Embryonic facial prominence (tissue), 1 donor: ENCODE results near the gene EP300.
"Not testable (repeated sequence)": the region's sequence is repeated elsewhere in the genome, so short reads cannot be mapped to it uniquely, and the experiment has no call there.

Experiments
- DNase-seq: peaks from one replicate; pipeline ENCODE4 v3.0.0-alpha.2; 2016; ENCODE audit errors: extremely low spot score

Gene EP300

DNA sequence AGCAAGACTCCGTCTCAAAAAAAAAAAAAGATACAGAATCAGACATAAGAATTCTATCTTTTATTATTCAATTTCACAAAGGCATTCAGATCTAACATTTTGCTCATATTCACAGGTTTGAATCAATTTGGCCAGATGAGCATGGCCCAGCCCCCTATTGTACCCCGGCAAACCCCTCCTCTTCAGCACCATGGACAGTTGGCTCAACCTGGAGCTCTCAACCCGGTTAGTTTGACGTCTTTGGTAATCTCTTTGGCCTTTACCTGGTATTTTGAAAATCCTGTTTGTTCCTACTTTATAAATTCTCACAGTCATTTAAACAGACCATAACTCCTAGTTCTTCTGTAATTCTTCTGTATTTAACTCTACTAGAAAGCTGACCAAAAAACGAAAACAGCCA is 55.3 kb downstream of the EP300 start:
- DNase-seq: no peak

DNA sequence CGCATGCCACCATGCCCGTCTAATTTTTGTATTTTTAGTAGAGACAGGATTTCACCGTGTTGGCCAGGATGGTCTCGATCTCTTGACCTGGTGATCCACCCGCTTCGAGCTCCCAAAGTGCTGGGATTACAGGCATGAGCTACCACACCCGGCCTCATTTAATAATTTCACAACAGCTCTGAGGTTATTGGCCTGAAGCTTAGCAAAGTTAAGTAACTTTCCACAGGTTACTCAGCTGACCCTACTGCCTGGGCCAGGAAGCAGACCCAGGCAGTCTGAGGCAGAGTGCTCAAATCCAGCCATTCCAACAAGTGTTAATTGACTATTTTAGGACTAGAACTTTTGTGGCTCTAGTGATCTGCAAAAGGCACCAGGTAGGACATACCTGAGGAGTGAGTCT is 60.5 kb downstream of the EP300 start:
- no peak for DNase-seq

DNA sequence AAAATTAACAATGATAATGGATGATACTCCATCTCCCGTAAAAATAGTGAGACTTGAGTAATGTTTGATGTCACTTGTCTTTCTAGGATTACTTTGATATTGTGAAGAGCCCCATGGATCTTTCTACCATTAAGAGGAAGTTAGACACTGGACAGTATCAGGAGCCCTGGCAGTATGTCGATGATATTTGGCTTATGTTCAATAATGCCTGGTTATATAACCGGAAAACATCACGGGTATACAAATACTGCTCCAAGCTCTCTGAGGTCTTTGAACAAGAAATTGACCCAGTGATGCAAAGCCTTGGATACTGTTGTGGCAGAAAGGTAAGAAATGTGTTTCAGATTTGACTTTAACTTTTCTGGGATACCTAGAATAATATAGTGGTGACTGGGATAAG is 64.7 kb downstream of the EP300 start:
- DNase-seq: no peak

DNA sequence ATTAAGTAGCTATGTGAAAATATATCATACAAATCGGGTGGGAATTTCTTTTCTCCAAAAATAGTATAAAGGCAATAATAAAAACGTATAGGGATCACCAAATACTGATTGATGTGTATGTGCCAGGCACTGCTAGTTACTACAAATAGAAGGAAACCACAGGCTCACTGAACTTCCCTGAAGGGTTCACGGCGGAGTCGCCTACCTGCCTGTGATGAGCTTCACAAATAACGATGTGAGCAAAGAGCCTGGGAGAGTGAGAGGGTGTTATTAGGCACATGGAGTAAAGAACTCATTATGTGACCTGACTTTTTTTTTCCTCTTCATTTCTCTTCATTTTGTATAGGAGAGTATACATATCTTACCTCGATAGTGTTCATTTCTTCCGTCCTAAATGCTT is 76.8 kb downstream of the EP300 start:
- DNase-seq: no peak

DNA sequence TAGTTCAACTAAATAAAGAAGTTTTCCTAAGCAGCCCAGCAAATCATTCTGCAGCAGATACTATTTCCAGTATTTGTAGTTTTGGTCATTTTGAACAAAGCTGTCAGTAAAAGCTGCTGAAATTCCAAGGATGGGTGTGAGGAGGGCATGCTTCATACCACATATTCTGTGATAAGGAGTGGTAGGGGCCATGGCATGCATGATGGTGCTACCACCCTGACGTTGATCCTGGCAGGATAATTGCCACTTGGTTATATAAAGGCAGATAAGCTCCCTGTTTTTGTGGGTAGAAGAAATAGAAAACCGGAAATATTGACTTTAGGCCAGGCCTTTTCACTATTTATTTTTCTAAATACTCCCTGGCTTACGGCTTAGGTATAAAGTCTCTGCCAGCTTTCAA is 79.6 kb downstream of the EP300 start:
- no peak for DNase-seq

DNA sequence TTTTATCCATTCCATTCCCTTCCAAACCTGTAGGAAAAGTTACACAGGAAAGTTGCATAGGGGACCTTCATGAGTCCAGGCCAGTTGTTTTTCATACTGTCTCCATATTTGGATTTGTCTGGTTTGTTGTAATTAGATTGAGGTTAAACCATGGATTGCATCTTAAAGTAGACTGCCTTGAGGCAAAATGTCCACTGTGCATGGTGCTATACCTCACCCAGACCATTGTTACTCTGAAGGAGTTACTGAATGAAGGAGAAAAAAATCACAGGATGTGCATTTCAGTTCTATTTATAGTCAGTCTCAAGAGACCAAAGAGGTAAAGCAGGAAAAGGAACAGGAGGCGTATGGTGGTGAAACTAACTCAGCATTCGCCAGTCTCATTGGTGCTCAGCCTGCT is 83.2 kb downstream of the EP300 start:
- no peak for DNase-seq

DNA sequence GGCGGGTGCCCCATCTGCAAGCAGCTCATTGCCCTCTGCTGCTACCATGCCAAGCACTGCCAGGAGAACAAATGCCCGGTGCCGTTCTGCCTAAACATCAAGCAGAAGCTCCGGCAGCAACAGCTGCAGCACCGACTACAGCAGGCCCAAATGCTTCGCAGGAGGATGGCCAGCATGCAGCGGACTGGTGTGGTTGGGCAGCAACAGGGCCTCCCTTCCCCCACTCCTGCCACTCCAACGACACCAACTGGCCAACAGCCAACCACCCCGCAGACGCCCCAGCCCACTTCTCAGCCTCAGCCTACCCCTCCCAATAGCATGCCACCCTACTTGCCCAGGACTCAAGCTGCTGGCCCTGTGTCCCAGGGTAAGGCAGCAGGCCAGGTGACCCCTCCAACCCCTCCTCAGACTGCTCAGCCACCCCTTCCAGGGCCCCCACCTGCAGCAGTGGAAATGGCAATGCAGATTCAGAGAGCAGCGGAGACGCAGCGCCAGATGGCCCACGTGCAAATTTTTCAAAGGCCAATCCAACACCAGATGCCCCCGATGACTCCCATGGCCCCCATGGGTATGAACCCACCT is 84.7 kb downstream of the EP300 start:
- DNase-seq: no peak

DNA sequence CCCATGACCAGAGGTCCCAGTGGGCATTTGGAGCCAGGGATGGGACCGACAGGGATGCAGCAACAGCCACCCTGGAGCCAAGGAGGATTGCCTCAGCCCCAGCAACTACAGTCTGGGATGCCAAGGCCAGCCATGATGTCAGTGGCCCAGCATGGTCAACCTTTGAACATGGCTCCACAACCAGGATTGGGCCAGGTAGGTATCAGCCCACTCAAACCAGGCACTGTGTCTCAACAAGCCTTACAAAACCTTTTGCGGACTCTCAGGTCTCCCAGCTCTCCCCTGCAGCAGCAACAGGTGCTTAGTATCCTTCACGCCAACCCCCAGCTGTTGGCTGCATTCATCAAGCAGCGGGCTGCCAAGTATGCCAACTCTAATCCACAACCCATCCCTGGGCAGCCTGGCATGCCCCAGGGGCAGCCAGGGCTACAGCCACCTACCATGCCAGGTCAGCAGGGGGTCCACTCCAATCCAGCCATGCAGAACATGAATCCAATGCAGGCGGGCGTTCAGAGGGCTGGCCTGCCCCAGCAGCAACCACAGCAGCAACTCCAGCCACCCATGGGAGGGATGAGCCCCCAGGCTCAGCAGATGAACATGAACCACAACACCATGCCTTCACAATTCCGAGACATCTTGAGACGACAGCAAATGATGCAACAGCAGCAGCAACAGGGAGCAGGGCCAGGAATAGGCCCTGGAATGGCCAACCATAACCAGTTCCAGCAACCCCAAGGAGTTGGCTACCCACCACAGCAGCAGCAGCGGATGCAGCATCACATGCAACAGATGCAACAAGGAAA is 85.4 kb downstream of the EP300 start:
- DNase-seq: no peak

DNA sequence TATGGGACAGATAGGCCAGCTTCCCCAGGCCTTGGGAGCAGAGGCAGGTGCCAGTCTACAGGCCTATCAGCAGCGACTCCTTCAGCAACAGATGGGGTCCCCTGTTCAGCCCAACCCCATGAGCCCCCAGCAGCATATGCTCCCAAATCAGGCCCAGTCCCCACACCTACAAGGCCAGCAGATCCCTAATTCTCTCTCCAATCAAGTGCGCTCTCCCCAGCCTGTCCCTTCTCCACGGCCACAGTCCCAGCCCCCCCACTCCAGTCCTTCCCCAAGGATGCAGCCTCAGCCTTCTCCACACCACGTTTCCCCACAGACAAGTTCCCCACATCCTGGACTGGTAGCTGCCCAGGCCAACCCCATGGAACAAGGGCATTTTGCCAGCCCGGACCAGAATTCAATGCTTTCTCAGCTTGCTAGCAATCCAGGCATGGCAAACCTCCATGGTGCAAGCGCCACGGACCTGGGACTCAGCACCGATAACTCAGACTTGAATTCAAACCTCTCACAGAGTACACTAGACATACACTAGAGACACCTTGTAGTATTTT is 86.1 kb downstream of the EP300 start:
- no peak for DNase-seq

DNA sequence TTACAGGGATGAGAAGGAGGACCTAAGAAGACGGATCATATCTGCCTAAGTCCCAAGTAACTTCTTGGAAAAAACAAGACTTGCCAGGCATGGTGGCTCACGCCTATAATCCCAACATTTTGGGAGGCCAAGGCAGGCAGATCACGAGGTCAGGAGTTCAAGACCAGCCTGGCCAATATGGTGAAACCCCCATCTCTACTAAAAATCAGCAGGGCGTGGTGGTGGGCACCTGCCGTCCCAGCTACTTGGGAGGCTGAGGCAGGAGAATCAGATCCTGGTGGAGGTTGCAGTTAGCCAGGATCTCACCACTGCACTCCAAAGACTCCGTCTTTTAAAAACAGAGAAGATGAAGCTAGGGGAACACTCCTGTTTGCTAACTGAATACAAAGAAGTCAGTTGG is 88.0 kb downstream of the EP300 start:
- DNase-seq: not testable (repeated sequence)

DNA sequence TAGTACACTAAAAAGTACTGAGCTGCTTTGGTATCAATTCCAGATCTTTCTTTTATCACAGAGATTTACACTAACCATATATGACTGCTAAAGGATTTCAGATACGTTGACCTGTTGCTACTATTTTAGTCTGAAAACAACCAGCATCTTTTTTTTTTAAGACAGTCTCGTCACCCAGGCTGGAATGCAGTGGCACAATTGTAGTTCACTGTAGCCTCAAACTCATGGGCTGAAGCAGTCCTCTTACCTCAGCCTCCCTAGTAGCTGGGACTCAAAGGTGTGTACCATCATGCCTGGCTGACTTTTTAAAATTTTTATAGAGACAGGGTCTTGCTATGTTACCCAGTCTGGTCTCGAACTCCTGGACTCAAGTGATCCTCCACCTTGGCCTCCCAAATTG is 88.5 kb downstream of the EP300 start:
- DNase-seq: no peak

DNA sequence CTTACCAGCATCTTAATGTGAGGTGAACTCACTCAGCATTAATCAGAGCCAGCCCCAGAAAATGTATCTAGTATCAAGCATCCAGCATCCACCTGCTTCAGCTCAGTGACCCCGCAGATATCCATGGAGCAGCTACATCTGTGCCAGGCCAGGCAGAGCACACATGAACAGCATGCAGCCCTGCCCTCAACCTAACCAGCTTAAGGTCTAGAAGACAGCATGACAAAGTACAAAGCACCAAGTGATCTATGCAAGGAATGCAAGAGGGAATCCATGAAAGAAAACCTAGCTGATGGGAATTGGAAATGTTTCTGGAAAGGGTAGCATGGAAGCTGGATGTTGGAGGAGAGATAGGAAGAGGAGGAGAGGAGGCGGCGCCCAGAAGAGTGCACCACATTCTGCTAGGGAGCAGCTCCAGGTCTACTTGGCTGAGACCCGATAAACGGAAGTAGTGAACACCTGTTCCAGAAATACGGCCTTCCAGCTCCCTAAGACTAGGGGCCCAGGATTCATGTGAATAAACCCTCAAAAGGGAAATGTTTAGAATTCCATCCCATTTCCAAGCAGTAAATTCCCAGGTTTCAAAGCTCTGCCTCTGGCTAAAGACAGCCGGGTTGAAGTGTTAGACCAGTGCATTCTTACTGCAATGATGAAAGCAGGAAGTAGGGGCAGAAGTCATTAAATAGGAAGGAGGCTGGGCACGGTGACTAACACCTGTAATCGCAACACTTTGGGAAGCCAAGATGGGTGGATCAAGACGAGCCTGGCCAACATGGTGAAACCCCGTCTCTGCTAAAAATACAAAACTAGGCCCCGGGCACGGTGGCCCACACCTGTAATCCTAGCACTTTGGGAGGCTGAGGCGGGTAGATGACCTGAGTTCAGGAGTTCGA is 89.2 kb downstream of the EP300 start:
- no peak for DNase-seq

DNA sequence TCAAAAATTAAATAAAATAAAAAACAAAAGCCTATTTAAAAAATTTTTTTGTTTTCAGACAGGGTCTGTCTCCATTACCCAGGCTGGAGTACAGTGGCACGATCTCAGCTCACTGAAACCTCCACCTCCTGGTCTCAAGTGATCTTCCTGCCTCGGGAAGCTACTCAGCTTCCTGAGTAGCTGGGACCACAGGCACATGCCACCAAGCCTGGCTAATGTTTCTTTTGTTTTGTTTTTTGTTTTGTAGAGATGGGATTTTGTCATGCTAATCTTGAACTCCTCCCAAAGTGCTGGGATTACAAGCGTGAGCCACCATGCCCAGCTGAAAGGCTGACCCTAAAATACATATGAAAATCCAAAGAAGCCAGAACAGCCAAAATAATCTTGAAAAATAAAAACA is 92.3 kb downstream of the EP300 start:
- no peak for DNase-seq

DNA sequence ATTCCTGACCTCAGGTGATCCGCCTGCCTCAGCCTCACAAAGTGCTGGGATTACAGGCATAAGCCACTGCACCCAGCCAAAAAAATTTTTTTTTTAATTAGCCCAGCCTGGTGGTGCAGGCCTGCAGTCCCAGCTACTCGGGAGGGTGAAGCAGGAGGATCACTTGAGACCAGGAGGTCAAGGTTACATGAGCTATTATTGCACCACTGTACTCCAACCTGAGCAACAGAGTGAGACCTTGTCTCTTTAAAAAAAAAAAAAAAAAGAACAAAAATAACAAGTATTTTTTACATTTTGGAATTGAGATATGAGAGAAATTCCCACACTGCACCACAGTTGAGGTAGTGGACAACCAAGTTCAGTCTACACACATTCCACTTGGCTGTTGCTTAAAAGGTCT is 99.1 kb downstream of the EP300 start:
- no peak for DNase-seq

DNA sequence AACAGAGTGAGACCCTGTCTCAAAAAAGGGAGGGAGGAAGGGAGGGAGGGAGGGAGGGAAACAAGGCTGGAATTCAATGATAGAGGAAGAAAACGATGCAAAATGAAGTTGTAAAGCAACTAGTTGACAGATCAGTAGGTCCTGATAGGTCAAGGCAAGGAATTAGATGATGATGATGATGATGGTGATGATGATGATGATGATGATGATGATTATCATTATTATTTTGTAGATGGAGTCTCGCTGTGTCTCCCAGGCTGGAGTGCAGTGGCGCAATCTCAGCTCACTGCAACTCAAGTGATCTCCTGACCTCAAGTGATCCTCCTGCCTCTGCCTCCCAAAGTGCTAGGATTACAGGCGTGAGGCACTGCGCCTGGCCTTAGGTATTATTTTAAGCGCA is 101.4 kb downstream of the EP300 start:
- no peak for DNase-seq

DNA sequence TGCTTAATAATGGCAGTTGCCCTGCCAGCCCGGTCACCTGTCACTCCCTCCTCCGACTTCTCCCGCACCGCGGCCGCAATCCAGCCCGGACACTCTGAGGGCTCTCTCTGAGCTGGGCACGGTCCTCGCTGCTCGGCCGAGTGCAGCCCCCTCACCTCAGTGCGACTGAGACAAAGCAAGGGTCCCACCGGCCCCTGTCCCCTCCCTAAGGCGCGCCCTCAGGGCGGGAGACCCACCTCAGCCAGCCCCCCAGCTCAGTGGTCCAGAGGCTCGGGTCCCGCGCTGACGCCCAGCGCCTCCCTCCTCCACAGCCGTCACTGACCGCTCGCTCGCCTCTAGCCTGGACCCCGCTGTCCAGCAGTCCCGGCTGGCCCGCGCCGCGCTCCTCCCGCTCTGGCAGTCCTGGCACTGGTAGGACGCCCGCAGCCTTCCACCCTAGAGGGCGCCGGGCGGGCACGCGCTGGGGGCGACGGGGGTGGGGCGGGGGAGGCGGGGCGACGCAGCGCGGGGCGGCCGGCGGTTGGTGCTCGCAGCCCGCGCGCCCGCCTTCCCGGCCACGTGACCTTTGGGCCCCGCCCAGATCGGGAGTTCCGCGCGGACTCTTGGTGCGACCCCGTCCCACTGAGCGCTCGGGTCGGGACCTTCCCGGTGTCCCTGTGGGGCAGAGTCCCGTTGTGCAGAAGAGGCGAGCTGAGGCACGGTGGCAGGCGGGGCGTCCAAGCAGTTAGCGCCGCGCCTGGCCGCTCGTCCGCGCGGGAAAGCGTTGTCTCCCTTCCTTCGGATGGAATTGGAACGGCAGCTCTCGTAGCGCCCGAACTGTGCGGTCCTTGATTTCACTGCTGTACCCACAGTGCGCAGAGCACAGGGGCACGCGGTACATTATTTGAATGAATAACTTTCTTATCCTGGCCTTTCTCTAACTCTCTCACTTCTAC is 104.9 kb downstream of the EP300 start:
- no peak for DNase-seq

DNA sequence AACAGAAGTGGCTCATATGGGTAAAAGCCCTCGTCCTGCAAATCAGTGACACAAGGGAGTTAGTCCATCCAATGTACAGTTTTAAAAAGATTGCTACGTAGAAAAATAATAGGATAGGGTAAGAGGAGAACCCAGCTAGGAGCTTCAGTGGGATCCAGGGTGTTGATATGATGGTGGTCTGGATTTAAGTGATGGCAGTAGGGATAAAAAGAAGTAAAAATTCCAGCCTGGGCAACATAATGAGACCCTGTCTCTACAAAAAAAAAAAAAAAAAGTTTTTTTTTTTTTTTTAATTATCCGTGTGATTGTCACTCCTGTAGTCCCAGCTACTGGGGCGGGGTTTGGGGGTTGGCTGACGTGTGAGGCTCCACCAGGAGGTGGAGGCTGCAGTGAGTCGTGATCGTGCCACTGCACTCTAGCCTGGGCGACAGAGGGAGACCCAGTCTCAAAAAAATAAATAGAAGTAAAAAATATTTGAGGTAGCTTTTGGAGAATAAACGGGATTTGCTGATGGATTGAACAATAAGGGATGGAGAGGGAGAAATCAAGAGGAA is 105.7 kb downstream of the EP300 start:
- DNase-seq: no peak

DNA sequence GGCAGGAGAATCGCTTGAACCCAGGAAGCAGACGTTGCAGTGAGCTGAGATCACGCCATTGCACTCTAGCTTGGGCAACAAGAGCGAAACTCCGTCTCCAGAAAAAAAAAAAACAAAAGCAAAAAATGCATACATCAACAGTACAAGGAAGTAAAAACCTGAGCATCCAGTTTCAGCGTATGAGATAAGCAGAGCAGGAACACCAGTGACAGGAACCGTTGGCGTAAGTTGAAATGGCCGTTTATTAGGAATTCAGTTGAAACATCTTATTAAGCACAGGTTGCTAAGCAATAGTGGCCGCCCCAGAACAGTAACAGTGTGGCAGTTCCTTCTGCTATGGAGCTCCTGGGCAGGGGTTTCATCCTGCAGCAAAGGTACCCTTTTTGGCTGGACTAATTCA is 108.7 kb downstream of the EP300 start:
- DNase-seq: no peak

DNA sequence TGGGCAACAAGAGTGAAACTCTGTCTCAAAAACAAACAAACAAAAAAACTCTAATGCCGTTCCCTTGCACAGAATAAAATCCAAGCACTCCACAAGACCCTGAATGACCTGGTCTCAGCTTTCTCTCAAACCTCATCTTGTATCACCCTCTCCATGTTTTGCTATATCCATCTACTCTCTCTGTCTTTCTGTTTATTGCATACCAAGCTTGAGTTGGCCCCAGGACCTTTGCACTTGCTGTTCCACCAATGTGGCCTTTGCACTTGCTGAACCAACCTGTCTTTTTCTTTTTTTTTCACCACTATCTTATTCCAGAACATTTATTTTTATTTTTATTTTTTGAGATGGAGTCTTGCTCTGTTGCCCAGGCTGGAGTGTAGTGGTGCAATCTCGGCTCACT is 110.7 kb downstream of the EP300 start:
- DNase-seq: no peak

DNA sequence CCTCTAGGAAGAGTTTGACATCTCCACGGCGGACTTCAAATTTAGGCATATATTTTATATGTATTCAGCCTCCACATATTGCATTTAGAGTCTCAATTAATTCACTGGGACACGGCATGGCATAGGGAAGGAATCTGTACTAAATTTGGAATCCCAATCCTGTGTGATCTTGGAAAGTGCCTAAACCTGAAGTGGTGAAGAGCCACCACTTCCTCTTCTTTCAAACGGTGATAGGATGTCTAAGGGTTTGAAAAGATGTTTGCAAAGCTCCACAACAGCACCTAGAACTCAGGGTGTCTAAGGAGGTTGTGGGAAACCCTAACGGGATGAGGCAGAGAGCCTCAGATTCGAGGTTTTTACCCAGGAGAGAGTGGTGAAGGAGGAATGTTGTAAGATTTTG is 111.7 kb downstream of the EP300 start:
- DNase-seq: no peak
